HCEC 1CT (cell line): ENCODE measurements around the gene SRM.

ENCODE experiments used
- DNase-seq: peaks from one replicate; pipeline ENCODE4 v3.0.0-alpha.2; 2017

The SRM gene

GRCh38 chr1:11012260-11013159, 47.3 kb downstream of the SRM start, which contains the start of gene TARDBP:
TSS of gene TARDBP (plus strand) at chr1:11012654. CDS start at chr1:11013728, 1,074 bp downstream.
- peak; percentile 88 for DNase-seq
